Measurements from ENCODE around the gene RNF213. TPM values are rescaled to one million over a fixed set of nuclear protein-coding genes. Genes with fewer than 3 reads are reported as not detected.

Gene RNF213
- total and polyA plus RNA-seq, 10 donors: 36.7 to 481 (median 337) TPM

- WGBS, 5 donors: 92 to 99% (median 95%) methylated on average over 16 to 17 of the region's 17 CpGs
- Histone ChIP-seq H3K36me3 (peaks cover 0 to 99% (median 81%) of the 10 kb centered on the region in 6 donors), H3K4me3 (no peak overlapping the region), H3K27me3 (replicated peaks in 1 of 7) (no peaks in the 10 kb centered on the region), H3K27ac (peak overlapping the region in 4 of 8 donors; percentile 59 to 67 (median 64)), H3K4me1 (peaks cover 3 to 48% (median 20%) of the 10 kb centered on the region in 6 donors), H3K9me3 (no peaks in the 10 kb centered on the region)
- intact Hi-C loops (cut with DNase I; ENCODE audit: low total_unique reads): no loop called here
- TF ChIP-seq POLR2AphosphoS5 (IDR thresholded peaks at IDR 0.05): peak in 1 of 3 donors; percentile 41
- TF ChIP-seq, protein P1, sequence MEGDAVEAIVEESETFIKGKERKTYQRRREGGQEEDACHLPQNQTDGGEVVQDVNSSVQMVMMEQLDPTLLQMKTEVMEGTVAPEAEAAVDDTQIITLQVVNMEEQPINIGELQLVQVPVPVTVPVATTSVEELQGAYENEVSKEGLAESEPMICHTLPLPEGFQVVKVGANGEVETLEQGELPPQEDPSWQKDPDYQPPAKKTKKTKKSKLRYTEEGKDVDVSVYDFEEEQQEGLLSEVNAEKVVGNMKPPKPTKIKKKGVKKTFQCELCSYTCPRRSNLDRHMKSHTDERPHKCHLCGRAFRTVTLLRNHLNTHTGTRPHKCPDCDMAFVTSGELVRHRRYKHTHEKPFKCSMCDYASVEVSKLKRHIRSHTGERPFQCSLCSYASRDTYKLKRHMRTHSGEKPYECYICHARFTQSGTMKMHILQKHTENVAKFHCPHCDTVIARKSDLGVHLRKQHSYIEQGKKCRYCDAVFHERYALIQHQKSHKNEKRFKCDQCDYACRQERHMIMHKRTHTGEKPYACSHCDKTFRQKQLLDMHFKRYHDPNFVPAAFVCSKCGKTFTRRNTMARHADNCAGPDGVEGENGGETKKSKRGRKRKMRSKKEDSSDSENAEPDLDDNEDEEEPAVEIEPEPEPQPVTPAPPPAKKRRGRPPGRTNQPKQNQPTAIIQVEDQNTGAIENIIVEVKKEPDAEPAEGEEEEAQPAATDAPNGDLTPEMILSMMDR (IDR thresholded peaks at IDR 0.05 in 8 of 11, conservative IDR thresholded peaks at IDR 0.05 in 3 of 11): no peak
- DNase-seq: peak; percentile 72
Measured at GRCh38 chr17:80213643-80213975, 47.0 kb upstream of the RNF213 start.

DNA sequence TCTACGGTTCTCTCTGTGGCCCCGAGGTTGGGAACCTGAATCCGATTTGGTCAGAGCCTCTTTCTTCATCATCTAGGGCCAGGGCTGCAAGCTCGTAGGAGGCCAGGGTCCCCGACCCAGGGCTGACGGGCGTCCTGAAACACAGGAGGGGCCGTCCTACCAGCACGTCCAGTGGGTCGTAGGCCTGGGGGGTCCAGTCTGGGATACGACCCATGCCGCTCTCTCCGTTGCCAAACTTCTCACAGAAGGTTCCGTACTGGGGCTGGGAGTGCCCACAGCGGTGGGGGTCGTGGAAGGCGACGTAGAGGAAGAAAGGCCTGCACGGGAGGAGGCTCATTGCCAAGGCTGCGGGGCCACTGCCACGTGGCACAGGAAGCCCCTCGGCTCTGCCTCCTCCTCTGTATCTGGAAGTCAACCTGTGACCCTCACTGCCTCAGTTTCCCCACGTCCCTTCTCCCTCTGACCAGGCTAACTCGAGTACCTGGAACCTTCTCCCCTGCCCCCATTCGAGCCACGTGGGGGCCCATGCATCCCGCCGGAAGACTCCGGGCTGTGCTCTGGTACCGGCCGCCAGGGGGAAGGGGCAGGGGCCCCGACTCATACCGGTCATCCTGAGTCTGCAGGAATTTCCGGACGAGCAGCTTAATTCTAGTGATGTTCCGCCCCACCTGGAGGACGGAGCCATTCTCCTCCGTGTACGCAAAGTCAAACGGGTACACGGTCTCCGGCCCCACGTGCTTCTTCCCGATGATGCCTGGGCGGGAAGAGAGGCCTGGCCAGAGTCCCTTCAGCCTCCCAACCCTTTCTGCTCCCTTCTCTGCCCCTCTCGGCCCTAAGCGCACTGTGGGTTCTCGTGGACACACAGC, 46.4 kb upstream of the RNF213 start:
- Histone ChIP-seq H3K27me3 (replicated peaks in 1 of 7) (no peaks in the 10 kb centered on the region), H3K4me3 (no peak overlapping the region), H3K9me3 (no peaks in the 10 kb centered on the region), H3K36me3 (peaks cover 0 to 93% (median 75%) of the 10 kb centered on the region in 6 donors), H3K27ac (peak overlapping the region in 1 of 8 donors; percentile 59), H3K4me1 (peaks cover 8 to 54% (median 27%) of the 10 kb centered on the region in 6 donors)
- DNase-seq: no peak
- TF ChIP-seq POLR2AphosphoS5 (IDR thresholded peaks at IDR 0.05): peak in 1 of 3 donors; percentile 5
- TF ChIP-seq, protein P1 (IDR thresholded peaks at IDR 0.05 in 8 of 11, conservative IDR thresholded peaks at IDR 0.05 in 3 of 11): no peak
- intact Hi-C loops (cut with DNase I; ENCODE audit: low total_unique reads): no loop called here
- 92 to 94% (median 93%) methylated on average over 45 to 48 of the region's 48 CpGs for WGBS, 5 donors

DNA sequence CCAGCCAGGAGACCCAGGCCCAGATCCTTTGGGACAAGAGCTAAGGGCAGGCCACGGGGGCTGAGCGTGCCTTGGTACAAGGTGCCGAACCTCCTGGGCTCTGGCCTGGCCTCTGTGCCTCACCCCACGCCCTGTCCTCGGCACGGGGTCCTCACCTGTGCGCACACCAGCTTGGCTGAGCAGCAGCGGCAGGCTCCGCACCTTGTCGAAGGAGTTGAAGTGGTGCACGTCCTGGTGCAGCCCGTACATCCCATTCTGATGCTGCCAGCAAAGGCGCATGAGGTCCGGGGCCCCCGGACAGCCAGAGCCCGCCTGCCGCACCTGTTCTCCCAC, 45.8 kb upstream of the RNF213 start:
- Histone ChIP-seq H3K9me3 (no peaks in the 10 kb centered on the region), H3K4me1 (peaks cover 9 to 60% (median 30%) of the 10 kb centered on the region in 6 donors), H3K36me3 (peaks cover 0 to 87% (median 70%) of the 10 kb centered on the region in 6 donors), H3K27me3 (replicated peaks in 1 of 7) (no peaks in the 10 kb centered on the region), H3K4me3 (no peak overlapping the region), H3K27ac (no peak overlapping the region)
- 76 to 96% (median 93%) methylated on average over 5 to 17 of the region's 17 CpGs for WGBS, 5 donors
- no peak for DNase-seq
- TF ChIP-seq POLR2AphosphoS5 (IDR thresholded peaks at IDR 0.05): peak in 1 of 3 donors; percentile 34
- no peak for TF ChIP-seq POLR2A (IDR thresholded peaks at IDR 0.05)
- intact Hi-C loops (cut with DNase I; ENCODE audit: low total_unique reads): no loop called here

GRCh38 chr17:80216473-80217456, 43.9 kb upstream of the RNF213 start:
- intact Hi-C loops (cut with DNase I; ENCODE audit: low total_unique reads): no loop called here
- Histone ChIP-seq H3K27ac (no peak overlapping the region), H3K4me1 (peaks cover 12 to 79% (median 46%) of the 10 kb centered on the region in 6 donors), H3K4me3 (no peak overlapping the region), H3K27me3 (replicated peaks in 1 of 7) (peaks cover 0 to 16% (median 0%) of the 10 kb centered on the region in 7 donors), H3K36me3 (peaks cover 0 to 68% (median 51%) of the 10 kb centered on the region in 6 donors), H3K9me3 (no peaks in the 10 kb centered on the region)
- TF ChIP-seq POLR2AphosphoS5 (IDR thresholded peaks at IDR 0.05) (peak in 1 of 3 donors; percentile 24), POLR2A (IDR thresholded peaks at IDR 0.05) (no peak)
- TF ChIP-seq, protein P1 (IDR thresholded peaks at IDR 0.05 in 8 of 11, conservative IDR thresholded peaks at IDR 0.05 in 3 of 11): no peak
- 94 to 97% (median 96%) methylated on average over 37 to 40 of the region's 40 CpGs for WGBS, 5 donors
- no peak for DNase-seq
